Measurements from ENCODE around the gene SUB1. TPM values are rescaled to one million over a fixed set of nuclear protein-coding genes. Genes with fewer than 3 reads are reported as not detected.

The SUB1 gene
- total RNA-seq, 1 experiment from 2014 or later = 334 TPM

DNA sequence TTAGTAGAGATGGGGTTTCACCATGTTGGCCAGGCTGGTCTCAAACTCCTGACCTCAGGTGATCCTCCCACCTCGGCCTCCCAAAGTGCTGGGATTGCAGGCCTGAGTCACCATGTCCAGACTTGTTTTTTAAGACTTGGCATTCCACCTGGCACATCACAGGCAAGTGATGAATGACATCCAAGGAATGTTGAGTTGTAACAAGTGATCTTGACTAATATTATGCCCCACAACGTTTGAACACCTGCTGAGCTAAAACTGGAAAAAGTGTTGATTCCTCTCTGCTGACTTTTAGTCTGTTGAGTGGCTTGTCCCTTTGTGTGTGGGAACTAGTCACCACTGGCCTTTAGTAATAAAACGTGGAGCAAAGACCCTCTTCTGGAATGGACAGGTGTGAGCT lies 54.6 kb downstream of the SUB1 start:
- CTCF ChIA-PET = no interaction called here
- no TSS peak for BruUV-seq (replicated peaks)
- H3K4me3 Mint-ChIP-seq (ENCODE audit: low read depth, unreplicated experiment) = no peak overlapping the region
- no peak for DNase-seq
- TF ChIP-seq, protein P1, sequence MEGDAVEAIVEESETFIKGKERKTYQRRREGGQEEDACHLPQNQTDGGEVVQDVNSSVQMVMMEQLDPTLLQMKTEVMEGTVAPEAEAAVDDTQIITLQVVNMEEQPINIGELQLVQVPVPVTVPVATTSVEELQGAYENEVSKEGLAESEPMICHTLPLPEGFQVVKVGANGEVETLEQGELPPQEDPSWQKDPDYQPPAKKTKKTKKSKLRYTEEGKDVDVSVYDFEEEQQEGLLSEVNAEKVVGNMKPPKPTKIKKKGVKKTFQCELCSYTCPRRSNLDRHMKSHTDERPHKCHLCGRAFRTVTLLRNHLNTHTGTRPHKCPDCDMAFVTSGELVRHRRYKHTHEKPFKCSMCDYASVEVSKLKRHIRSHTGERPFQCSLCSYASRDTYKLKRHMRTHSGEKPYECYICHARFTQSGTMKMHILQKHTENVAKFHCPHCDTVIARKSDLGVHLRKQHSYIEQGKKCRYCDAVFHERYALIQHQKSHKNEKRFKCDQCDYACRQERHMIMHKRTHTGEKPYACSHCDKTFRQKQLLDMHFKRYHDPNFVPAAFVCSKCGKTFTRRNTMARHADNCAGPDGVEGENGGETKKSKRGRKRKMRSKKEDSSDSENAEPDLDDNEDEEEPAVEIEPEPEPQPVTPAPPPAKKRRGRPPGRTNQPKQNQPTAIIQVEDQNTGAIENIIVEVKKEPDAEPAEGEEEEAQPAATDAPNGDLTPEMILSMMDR (IDR thresholded peaks at IDR 0.05; ENCODE audit: unreplicated experiment) = no peak
- H3K27ac Mint-ChIP-seq (ENCODE audit: unreplicated experiment) = no peak overlapping the region
- no peaks in the 10 kb centered on the region for H3K27me3 Mint-ChIP-seq (ENCODE audit: unreplicated experiment)
- H3K9me3 Mint-ChIP-seq (ENCODE audit: low read depth, unreplicated experiment) = no peaks in the 10 kb centered on the region
- H3K4me1 Mint-ChIP-seq (ENCODE audit: low read depth, unreplicated experiment) = peaks cover 23% of the 10 kb centered on the region
- H3K36me3 Mint-ChIP-seq (ENCODE audit: insufficient read depth, unreplicated experiment) = no peaks in the 10 kb centered on the region
- intact Hi-C loops (cut with micrococcal nuclease; ENCODE audit: unreplicated experiment) = loop anchor here (5.0 to 10.0 kb wide), 3 partner anchors 47 to 365 kb away; no protein-coding TSS in a partner anchor

DNA sequence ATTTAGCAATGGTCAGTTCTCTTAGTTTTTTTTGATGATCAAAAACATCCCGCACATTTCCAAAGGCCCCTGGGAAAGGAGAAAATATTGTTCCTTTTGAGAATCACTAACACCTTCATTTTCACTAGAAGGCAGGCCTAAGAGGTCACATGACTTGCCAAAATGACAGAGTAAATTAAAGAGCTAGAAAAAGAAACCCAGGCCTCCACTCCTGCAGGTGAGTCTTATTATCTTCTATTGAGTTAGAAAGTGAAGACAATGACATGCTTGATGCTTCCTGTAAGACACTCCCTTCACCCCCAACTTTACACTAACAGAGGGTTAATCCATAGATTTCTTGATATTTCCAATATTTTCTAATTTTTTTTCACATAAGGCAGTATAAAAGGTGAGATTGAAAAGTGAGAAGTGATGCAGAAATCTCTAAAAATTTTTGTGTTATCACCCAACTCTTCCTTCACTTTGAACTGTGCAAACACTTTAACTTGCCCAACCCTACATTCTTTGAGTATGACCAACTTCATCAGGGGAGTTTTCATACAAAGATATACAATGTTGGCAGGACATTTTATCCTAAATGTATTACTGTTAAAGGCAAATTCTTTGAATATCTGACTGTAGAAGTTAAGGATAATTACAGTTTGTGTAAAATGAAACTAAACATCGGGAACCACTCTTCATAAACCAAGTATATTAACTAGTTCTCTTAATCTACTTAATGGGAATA lies 57.1 kb downstream of the SUB1 start:
- TF ChIP-seq, protein P1 (IDR thresholded peaks at IDR 0.05; ENCODE audit: unreplicated experiment) = no peak
- Mint-ChIP-seq H3K27me3 (ENCODE audit: unreplicated experiment) (no peaks in the 10 kb centered on the region), H3K4me3 (ENCODE audit: low read depth, unreplicated experiment) (no peak overlapping the region), H3K4me1 (ENCODE audit: low read depth, unreplicated experiment) (peaks cover 23% of the 10 kb centered on the region), H3K9me3 (ENCODE audit: low read depth, unreplicated experiment) (peaks cover 2% of the 10 kb centered on the region), H3K36me3 (ENCODE audit: insufficient read depth, unreplicated experiment) (no peaks in the 10 kb centered on the region), H3K27ac (ENCODE audit: unreplicated experiment) (peak overlapping the region; percentile 60)
- CTCF ChIA-PET = interaction anchor here (0.7 kb wide), 1 partner anchor 570 kb away, joined by 3 read pairs; no protein-coding TSS in a partner anchor
- BruUV-seq (replicated peaks) = no TSS peak
- intact Hi-C loops (cut with micrococcal nuclease; ENCODE audit: unreplicated experiment) = loop anchor here (5.0 to 10.0 kb wide), 3 partner anchors 45 to 362 kb away; no protein-coding TSS in a partner anchor
- DNase-seq = no peak

DNA sequence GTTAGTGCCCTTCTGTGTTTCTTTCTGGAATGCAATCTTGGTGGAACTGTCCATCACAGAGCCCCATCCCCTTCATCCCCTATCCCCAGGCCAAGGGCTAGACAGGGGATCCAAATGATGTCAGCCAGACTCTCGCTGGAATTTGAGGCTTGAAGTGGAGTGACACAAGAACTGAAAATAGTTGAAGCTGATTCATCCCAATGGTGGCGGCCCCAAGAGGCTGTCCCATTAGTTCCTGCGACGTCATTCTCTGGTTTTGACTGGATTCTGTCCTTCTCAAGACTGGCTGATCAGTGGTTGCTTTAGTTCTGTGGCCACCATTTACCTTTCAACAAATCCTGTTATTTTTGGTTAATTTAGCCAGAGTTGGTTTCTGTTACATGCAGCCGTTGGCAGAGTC lies 59.9 kb downstream of the SUB1 start:
- intact Hi-C loops (cut with micrococcal nuclease; ENCODE audit: unreplicated experiment) = loop anchor here (10.0 kb wide), 1 partner anchor 360 kb away; no protein-coding TSS in a partner anchor
- TF ChIP-seq, protein P1 (IDR thresholded peaks at IDR 0.05; ENCODE audit: unreplicated experiment) = no peak
- Mint-ChIP-seq H3K4me3 (ENCODE audit: low read depth, unreplicated experiment) (no peak overlapping the region), H3K36me3 (ENCODE audit: insufficient read depth, unreplicated experiment) (no peaks in the 10 kb centered on the region), H3K9me3 (ENCODE audit: low read depth, unreplicated experiment) (peaks cover 3% of the 10 kb centered on the region), H3K27me3 (ENCODE audit: unreplicated experiment) (no peaks in the 10 kb centered on the region), H3K27ac (ENCODE audit: unreplicated experiment) (no peak overlapping the region), H3K4me1 (ENCODE audit: low read depth, unreplicated experiment) (peaks cover 20% of the 10 kb centered on the region)
- DNase-seq = no peak
- CTCF ChIA-PET = no interaction called here
- BruUV-seq (replicated peaks) = no TSS peak

DNA sequence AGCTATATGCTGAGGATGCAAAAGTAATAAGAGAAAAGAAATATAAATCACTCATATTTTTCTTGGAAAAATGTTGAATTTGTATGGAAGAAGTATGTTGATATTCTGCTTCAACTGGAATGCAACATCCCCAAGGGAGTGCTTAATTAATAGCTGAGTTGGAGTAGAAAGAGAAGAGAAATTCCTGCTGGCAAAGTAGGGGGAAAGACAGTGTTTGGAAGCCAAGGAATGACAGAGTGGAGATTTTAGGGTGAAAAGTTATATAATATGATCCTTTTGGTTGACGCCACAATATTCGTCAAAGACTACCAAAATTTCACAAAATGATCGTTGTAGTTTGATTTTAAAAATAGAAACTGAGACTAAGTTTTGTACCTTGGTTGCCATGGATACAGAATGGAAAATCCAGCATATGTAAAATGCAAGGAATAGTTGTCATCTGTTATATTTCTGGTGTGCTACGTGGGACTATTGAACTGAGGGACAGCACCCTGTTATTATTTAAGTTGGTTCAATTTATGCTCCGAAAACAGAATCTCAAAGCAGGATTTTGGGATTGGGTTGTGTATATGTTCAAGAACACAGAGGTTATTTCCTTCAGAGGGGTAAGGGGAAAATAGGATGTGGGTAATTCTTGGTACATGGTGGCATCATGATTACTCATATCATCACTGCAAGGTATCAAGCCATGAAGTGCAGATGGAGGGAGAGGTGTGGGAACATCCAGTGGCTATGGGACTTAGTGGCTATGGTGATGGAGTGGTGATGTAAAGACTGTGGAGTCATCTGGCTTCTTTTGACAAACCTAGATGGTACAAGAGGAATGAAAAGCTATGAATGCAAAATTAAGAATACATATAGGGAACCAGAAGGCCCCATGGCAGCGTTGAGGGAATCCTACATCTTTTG lies 61.0 kb downstream of the SUB1 start:
- Mint-ChIP-seq H3K4me3 (ENCODE audit: low read depth, unreplicated experiment) (no peak overlapping the region), H3K36me3 (ENCODE audit: insufficient read depth, unreplicated experiment) (no peaks in the 10 kb centered on the region), H3K27ac (ENCODE audit: unreplicated experiment) (no peak overlapping the region), H3K4me1 (ENCODE audit: low read depth, unreplicated experiment) (peaks cover 15% of the 10 kb centered on the region), H3K27me3 (ENCODE audit: unreplicated experiment) (no peaks in the 10 kb centered on the region), H3K9me3 (ENCODE audit: low read depth, unreplicated experiment) (peaks cover 3% of the 10 kb centered on the region)
- TF ChIP-seq, protein P1 (IDR thresholded peaks at IDR 0.05; ENCODE audit: unreplicated experiment) = no peak
- no peak for DNase-seq
- intact Hi-C loops (cut with micrococcal nuclease; ENCODE audit: unreplicated experiment) = loop anchor here (10.0 kb wide), 1 partner anchor 358 kb away; no protein-coding TSS in a partner anchor
- BruUV-seq (replicated peaks) = no TSS peak
- CTCF ChIA-PET = no interaction called here
